Measurements from ENCODE around the gene BAZ2B. TPM values are rescaled to one million over a fixed set of nuclear protein-coding genes. Genes with fewer than 3 reads are reported as not detected.

Gene BAZ2B
- total RNA-seq, 1 experiment from 2014 or later, result 19.9 TPM

DNA sequence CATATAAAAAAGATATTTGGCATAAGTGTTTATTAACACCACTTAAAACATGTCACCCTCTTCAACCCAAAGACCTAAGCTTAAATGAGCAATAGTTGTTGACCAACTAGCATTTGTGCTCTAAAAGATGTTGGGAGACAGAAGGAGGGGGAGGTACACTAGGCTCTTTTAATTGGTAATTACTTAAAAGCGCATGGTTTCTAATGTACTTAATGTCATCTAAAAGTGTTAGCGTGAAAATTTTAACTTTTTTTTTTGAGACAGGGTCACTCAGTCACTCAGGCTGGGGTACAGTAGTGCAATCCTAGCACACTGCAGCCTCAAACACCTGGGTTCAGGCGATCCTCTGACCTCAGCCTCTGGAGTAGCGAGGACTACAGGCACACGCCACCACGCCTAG is 335.3 kb downstream of the BAZ2B start:
- Histone ChIP-seq H3K27ac (ENCODE audit: low read depth, low read length) (no peak overlapping the region), H2AFZ (ENCODE audit: low read depth, low read length, poor library complexity, severe bottlenecking) (no peak overlapping the region), H3K4me3 (replicated peaks in 1 of 2; ENCODE audit: low read depth in 1 of 2, low read length in 2 of 2) (no peak overlapping the region), H4K20me1 (ENCODE audit: insufficient read depth) (no peaks in the 10 kb centered on the region), H3K9ac (ENCODE audit: low read length) (no peak overlapping the region), H3K4me2 (ENCODE audit: low read length) (no peak overlapping the region), H3K27me3 (ENCODE audit: insufficient read depth, low read length) (no peaks in the 10 kb centered on the region), H3K36me3 (ENCODE audit: control insufficient read depth in 1 of 2, insufficient read depth in 2 of 2, low read length in 2 of 2) (no peaks in the 10 kb centered on the region), H3K9me2 (ENCODE audit: insufficient read depth) (no peaks in the 10 kb centered on the region), H3K9me3 (ENCODE audit: control insufficient read depth in 1 of 2, insufficient read depth in 1 of 2, low read depth in 1 of 2, low read length in 2 of 2) (no peaks in the 10 kb centered on the region), H3K79me2 (ENCODE audit: insufficient read depth, low read length) (peaks cover 14% of the 10 kb centered on the region), H3K4me1 (ENCODE audit: control insufficient read depth in 1 of 2, insufficient read depth in 2 of 2, low read length in 2 of 2) (peaks cover 0 to 6% of the 10 kb centered on the region in 2 experiments; a peak in 2 of 4 replicates)
- ATAC-seq (no peak), DNase-seq (ENCODE audit: low read depth, low spot score) (no peak)
- TF ChIP-seq, protein P1, sequence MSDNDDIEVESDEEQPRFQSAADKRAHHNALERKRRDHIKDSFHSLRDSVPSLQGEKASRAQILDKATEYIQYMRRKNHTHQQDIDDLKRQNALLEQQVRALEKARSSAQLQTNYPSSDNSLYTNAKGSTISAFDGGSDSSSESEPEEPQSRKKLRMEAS (IDR thresholded peaks at IDR 0.05), result no peak
- TF ChIP-seq POLR2A (IDR thresholded peaks at IDR 0.05; ENCODE audit: borderline replicate concordance, extremely low read depth, insufficient read depth, insufficient read length) (no peak), FOSL1 (IDR thresholded peaks at IDR 0.05; ENCODE audit: low read depth) (no peak), SP1 (IDR thresholded peaks at IDR 0.05; ENCODE audit: low read depth) (no peak), YY1 (IDR thresholded peaks at IDR 0.05; ENCODE audit: extremely low read depth, insufficient replicate concordance, low read depth, low read length) (no peak), CBX3 (IDR thresholded peaks at IDR 0.05; ENCODE audit: low read depth) (no peak), ZFX (IDR thresholded peaks at IDR 0.05) (no peak), CEBPB (IDR thresholded peaks at IDR 0.05; ENCODE audit: low read depth) (no peak), ELF1 (IDR thresholded peaks at IDR 0.05; ENCODE audit: borderline replicate concordance, low read depth) (no peak), ZNF274 (IDR thresholded peaks at IDR 0.05; ENCODE audit: low read depth, low read length) (no peak), RAD21 (IDR thresholded peaks at IDR 0.05; ENCODE audit: low read depth) (no peak), EZH2phosphoT487 (IDR thresholded peaks at IDR 0.05; ENCODE audit: borderline replicate concordance) (no peak), SIN3A (IDR thresholded peaks at IDR 0.05; ENCODE audit: low read depth) (no peak), REST (IDR thresholded peaks at IDR 0.05; ENCODE audit: low read depth) (no peak), ATF3 (IDR thresholded peaks at IDR 0.05) (no peak), EGR1 (IDR thresholded peaks at IDR 0.05; ENCODE audit: low read depth) (no peak), SRF (IDR thresholded peaks at IDR 0.05; ENCODE audit: low read depth) (no peak)
- intact Hi-C loops (cut with micrococcal nuclease), result no loop called here
- ChIA-PET POLR2A (no interaction called here), CTCF (no interaction called here), RAD21 (ENCODE audit: low non-redundant PET in 1 of 2, low total read pairs in 2 of 2, uncharacterized antibody in 2 of 2, unreplicated experiment in 2 of 2) (no interaction called here)
- BruUV-seq (replicated peaks), result no TSS peak
